ENCODE data around the gene DEFB132.
"Not testable (repeated sequence)": the region's sequence is repeated elsewhere in the genome, so short reads cannot be mapped to it uniquely, and the experiment has no call there.

The DEFB132 gene

GRCh38 chr20:257419-257818, at the start of gene DEFB132:
TSS of gene DEFB132 (plus strand) at chr20:257724. CDS start at chr20:257779, 55 bp downstream.
- DNase-seq, result no peak

GRCh38 chr20:208942-209566, 48.5 kb upstream of the DEFB132 start:
- peak; percentile 64 for DNase-seq

- DNase-seq, result no peak
These were observed 46.6 kb upstream of the DEFB132 start for GRCh38 chr20:210809-211502.

- no peak for DNase-seq
These were observed 43.1 kb upstream of the DEFB132 start for GRCh38 chr20:214383-214782.

GRCh38 chr20:215796-216195, 41.7 kb upstream of the DEFB132 start:
- no peak for DNase-seq

- DNase-seq, result no peak
These were observed 40.3 kb upstream of the DEFB132 start for GRCh38 chr20:217266-217665.

- peak; percentile 4 for DNase-seq
These were observed 38.0 kb upstream of the DEFB132 start for GRCh38 chr20:219290-220115.

GRCh38 chr20:221258-221830, 36.2 kb upstream of the DEFB132 start:
- DNase-seq, result no peak

GRCh38 chr20:225879-226278, 31.6 kb upstream of the DEFB132 start:
- not testable (repeated sequence) for DNase-seq

GRCh38 chr20:226958-227357, 30.6 kb upstream of the DEFB132 start, which contains the start of gene DEFB129:
TSS of gene DEFB129 (plus strand) at chr20:227258. CDS start at chr20:227289, 31 bp downstream.
- no peak for DNase-seq

- DNase-seq, result no peak
These were observed 30.0 kb upstream of the DEFB132 start for GRCh38 chr20:227439-228105.

GRCh38 chr20:235891-236290, 21.6 kb upstream of the DEFB132 start:
- no peak for DNase-seq

- DNase-seq, result peak; percentile 47
These were observed 20.0 kb upstream of the DEFB132 start for GRCh38 chr20:237489-237888.

- DNase-seq, result peak; percentile 51
These were observed 19.6 kb upstream of the DEFB132 start for GRCh38 chr20:237929-238328.

GRCh38 chr20:242905-243304, 14.6 kb upstream of the DEFB132 start:
- no peak for DNase-seq

GRCh38 chr20:251354-251753, 6.2 kb upstream of the DEFB132 start:
- no peak for DNase-seq

GRCh38 chr20:252801-253200, 4.7 kb upstream of the DEFB132 start:
- no peak for DNase-seq

- DNase-seq, result not testable (repeated sequence)
These were observed 4.1 kb upstream of the DEFB132 start for GRCh38 chr20:253447-253846.

- DNase-seq, result peak; percentile 53
These were observed 840 bp downstream of the DEFB132 start for GRCh38 chr20:258269-258858.

- DNase-seq, result peak; percentile 19
These were observed 1.4 kb downstream of the DEFB132 start for GRCh38 chr20:258963-259362.

- no peak for DNase-seq
These were observed 2.5 kb downstream of the DEFB132 start for GRCh38 chr20:259981-260380.

- DNase-seq, result no peak
These were observed 6.2 kb downstream of the DEFB132 start for GRCh38 chr20:263701-264100.
